Adrenal gland (tissue), 5 donors: ENCODE data around the gene TRMT2A.

Experiments
- POLR2A ChIP-seq, 2 donors: fragments of 450-650 bp; IDR thresholded peaks; one replicate each; pipeline ENCODE4 v1.6.1; 2017; ENCODE audit warnings: antibody characterized with exemption in 2 of 2, mild to moderate bottlenecking in 2 of 2, moderate library complexity in 1 of 2
- TF ChIP-seq, protein P1 (sequence below), 6 experiments: fragments of 450-650 bp in 4 of 6; fragments of 200-600 bp in 2 of 6; sonication (generic) in 1 of 6; IDR thresholded peaks; 1 replicate in 5 of 6; 2 replicates in 1 of 6; pipeline versions ENCODE4 v1.5.1 to v1.8.0; 2016 to 2021; ENCODE audit warnings: antibody characterized with exemption in 6 of 6, mild to moderate bottlenecking in 2 of 6, moderate library complexity in 1 of 6
- donor health status: DM: no; HTN: no; CAD: no.

DNA sequence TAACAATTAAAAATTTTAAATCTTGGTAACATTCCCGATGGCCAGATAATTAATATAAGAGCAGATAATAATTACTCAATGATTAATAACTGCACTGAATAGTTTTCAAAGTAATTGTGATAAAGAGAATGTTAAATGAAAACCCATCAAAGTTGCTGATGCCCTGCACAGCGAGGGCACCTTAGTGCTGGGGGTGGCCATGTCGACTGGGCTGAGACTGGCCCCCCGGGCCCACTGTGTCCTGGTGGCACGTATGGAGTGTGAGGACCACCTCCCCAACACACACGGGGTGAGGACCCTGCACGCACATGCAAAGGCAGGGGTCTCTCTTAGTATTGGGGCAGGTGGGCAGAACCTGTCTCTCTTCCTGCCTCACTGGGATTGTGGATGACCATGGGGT is 48.9 kb upstream of the TRMT2A start:
- TF ChIP-seq, protein P1, sequence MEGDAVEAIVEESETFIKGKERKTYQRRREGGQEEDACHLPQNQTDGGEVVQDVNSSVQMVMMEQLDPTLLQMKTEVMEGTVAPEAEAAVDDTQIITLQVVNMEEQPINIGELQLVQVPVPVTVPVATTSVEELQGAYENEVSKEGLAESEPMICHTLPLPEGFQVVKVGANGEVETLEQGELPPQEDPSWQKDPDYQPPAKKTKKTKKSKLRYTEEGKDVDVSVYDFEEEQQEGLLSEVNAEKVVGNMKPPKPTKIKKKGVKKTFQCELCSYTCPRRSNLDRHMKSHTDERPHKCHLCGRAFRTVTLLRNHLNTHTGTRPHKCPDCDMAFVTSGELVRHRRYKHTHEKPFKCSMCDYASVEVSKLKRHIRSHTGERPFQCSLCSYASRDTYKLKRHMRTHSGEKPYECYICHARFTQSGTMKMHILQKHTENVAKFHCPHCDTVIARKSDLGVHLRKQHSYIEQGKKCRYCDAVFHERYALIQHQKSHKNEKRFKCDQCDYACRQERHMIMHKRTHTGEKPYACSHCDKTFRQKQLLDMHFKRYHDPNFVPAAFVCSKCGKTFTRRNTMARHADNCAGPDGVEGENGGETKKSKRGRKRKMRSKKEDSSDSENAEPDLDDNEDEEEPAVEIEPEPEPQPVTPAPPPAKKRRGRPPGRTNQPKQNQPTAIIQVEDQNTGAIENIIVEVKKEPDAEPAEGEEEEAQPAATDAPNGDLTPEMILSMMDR (IDR thresholded peaks at IDR 0.05): no peak
- TF ChIP-seq POLR2A (IDR thresholded peaks at IDR 0.05): no peak
